HG02798 (cell line): ENCODE data around the gene CLASRP.

Experiments used
- ATAC-seq: cut with Tn5 transposase; IDR thresholded peaks from one replicate; pipeline ENCODE4 v1.9.1; 2021; ENCODE audit warnings: mild to moderate bottlenecking; ENCODE audit not compliant: unreplicated experiment, poor library complexity

The CLASRP gene

DNA sequence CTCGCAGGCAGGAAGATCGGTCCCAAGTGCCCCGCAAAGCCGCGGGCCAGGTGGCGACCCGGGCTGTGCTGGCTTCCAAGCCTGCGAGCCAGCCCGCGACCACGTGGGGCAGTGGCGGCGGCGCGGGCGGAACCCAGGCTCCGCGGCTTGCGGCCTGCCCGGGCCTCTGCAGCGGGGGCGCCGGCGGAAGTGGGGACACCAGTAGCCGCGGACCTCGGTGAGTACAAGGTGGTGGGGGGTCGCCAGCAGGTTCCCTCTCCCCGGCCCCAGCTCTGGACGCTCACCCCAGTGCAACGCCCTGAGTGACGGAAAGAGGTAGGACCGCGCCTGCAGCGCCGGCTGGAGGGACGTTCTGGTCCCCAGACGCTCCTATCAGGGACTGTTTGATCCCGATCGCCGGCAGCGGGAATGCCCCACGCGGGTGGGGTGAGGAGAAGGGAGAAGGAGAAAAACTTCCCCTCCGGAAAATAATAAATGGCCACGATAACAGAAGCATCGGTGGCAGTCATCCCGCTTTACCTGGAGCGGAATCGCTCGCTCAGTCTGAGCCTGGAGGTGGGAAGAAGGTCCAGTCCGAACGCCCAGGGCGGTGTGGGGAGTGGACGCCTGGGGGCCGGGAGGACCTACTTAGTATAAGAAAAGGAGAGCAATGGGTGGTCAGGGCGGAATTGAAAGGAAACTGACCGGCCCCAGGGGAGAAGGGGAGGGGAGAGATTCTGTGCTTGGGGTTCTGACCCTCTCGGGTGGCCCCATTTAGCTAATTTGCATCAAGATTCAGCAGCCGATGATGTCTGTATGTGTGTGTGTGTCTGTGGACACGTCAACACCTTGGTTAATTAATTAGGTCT, 40.4 kb downstream of the CLASRP start, which contains the start of gene GEMIN7:
GEMIN7 (plus strand) TSS at position 198 of the 848 bp plus-strand sequence. CDS start 10,855 bp downstream, outside the sequence.
- peak; percentile 34 for ATAC-seq

GRCh38 chr19:45079911-45080370, 41.1 kb downstream of the CLASRP start:
- ATAC-seq, result no peak

DNA sequence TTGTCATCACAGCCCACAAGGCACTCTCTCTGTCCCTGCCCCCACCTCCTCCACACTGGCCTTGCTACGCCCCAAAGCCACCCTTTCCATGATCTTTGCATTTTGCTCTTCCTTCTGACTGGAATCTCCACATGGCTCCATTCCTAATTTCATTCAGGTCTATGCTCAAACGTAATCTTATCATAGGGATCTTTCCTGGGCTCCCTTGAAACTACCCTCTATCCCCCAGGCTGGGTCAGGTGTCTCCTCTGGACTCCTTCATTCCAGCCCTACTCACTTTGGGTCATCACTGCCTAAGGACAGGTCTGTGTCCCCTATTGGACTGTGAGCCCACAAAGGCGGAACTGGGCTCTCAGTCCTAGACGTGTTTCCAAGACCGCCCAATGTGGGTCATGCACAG, 43.3 kb downstream of the CLASRP start:
- ATAC-seq, result no peak

- ATAC-seq, result no peak
Observed at GRCh38 chr19:45086480-45086879, 47.6 kb downstream of the CLASRP start.

GRCh38 chr19:45087531-45087930, 48.7 kb downstream of the CLASRP start:
- ATAC-seq, result no peak

DNA sequence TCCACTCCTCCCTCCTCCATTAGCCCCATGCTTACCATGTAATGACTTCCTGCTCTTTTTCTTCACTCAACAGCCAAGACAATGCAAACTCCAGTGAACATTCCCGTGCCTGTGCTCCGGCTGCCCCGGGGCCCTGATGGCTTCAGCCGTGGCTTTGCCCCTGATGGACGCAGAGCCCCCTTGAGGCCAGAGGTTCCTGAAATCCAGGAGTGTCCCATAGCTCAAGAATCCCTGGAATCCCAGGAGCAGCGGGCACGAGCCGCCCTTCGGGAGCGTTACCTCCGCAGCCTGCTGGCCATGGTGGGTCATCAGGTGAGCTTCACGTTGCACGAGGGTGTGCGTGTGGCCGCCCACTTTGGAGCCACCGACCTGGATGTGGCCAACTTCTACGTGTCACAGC, 51.2 kb downstream of the CLASRP start:
- ATAC-seq, result no peak

- no peak for ATAC-seq
Observed at GRCh38 chr19:45090606-45091005, 51.8 kb downstream of the CLASRP start.

GRCh38 chr19:45091031-45091923, 52.4 kb downstream of the CLASRP start:
- peak; percentile 73 for ATAC-seq

- ATAC-seq, result peak; percentile 69
Observed at GRCh38 chr19:45092747-45093678, 54.2 kb downstream of the CLASRP start, which contains the start of gene PPP1R37. PPP1R37 (plus strand) TSS chr19:45093179; CDS start chr19:45093326, 147 bp downstream.

GRCh38 chr19:45094137-45094536, 55.3 kb downstream of the CLASRP start:
- ATAC-seq, result no peak

DNA sequence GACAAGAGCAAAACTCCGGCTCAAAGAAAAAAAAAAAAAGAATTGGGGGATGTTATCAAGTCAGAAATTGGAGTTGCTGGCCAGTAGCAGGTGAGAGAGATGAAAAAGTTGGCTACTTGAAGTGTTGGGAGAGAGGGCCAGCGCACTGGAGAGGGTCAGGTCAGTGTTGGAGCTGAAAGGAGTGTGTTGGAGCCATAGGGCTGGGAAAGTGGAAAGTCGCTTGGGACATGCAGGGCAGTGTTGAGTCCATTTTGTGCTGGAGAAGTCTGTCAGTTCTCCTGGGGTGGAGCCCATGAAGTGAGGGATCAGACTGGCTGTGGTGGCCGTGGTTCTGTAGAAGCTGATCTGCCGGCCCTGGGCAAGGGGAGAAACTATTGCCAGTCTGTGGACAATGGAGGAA, 55.9 kb downstream of the CLASRP start:
- ATAC-seq, result no peak

DNA sequence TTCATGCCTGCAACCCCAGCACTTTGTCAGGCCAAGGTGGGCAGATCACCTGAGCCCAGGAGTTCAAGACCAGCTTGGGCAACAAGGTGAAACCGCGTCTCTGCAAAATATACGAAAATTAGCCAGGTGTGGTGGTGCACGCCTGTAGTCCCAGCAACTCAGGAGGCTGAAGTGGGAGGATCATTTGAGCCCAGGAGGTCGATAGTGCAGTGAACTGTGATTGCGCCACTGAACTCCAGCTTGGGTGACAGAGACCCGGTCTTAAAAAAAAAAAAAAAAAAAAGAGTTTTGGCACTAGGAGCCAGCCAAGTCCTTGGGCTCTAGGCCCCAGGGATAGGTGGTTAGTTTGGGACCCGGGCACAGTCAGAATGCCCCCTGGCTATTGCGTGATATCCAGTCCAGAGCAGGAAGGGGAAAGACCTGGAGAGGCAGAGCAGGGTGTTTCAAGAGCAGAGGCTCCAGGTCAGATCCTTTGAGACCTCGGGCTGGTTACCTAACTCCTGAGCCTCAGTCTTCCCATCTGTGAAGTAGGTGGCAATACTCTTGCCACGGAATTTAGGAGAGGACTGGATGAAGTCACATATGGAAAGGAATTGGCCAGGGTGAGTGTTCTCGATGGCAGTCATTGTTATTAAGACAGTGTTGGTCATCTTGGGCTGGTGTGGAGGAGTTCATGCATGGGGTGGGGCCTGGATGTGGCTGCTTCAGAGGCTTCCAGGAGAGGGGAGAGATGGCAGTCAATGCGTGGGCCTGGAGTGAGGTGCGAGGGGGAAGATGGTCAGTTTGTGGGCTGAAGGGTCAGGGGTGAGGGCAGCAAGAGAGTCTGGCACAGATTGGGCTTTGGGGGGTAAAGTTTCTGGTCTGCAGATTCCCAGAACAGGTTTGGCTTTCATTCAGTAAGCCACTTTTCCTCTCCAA, 56.9 kb downstream of the CLASRP start:
- ATAC-seq, result no peak

- ATAC-seq, result no peak
Observed at GRCh38 chr19:45096700-45097099, 57.9 kb downstream of the CLASRP start.

- no peak for ATAC-seq
Observed at GRCh38 chr19:45097450-45097775, 58.6 kb downstream of the CLASRP start.

DNA sequence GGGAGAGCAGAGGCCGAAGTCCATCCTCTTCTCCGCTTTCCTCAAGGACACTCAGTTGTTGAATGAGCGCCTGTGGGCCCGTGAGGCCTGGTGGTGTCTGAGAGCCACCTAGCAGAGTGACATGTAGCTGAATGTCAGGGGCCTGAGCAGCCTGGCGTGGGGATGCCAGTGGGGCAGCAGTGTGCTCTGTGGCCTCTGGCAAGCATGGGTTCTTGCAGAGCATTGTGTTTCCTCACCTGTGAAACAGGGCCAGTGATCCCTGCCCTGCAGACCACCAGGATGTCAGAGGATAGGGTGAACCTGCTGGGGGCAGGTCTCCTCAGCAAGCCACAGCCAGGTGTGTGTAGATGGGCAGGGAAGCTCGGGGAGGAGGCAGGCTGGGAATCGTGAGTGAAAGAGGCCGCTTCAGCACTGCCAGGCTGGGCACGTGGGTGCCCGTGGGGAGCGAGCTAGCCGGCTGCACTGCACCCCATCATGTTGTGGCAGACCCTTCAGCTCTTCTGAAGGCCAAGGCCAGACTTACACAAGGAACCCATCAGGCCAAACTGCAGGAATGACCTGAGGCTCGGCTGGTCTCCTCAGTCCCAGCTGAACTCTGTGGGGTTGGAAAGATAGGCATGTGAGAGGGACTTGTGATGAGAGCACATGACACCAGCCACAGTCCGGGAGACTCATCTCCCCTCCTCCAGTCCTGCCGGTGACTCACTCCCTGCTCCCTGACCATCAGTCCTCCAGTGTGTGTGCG, 59.1 kb downstream of the CLASRP start:
- no peak for ATAC-seq

GRCh38 chr19:45098521-45099466, 59.9 kb downstream of the CLASRP start:
- no peak for ATAC-seq
